GDM1 (cell line): ENCODE measurements around the gene CYP2C19.
"Not testable (repeated sequence)": the region's sequence is repeated elsewhere in the genome, so short reads cannot be mapped to it uniquely, and the experiment has no call there.

Experiments used
- DNase-seq: peaks from one replicate; lab custom pipeline; 2025; lab: John Stamatoyannopoulos, UW

The CYP2C19 gene

GRCh38 chr10:94762393-94762792 is at the start of gene CYP2C19:
CYP2C19 (plus strand) TSS chr10:94762681; CDS start chr10:94762706, 25 bp downstream.
- DNase-seq: no peak

- no peak for DNase-seq
These were observed 36.6 kb upstream of the CYP2C19 start for GRCh38 chr10:94725871-94726270.

- DNase-seq: no peak
These were observed 27.3 kb upstream of the CYP2C19 start for GRCh38 chr10:94735197-94735596.

GRCh38 chr10:94738588-94738987 is 23.9 kb upstream of the CYP2C19 start:
- no peak for DNase-seq

GRCh38 chr10:94747137-94747536 is 15.3 kb upstream of the CYP2C19 start:
- DNase-seq: no peak

GRCh38 chr10:94747838-94748237 is 14.6 kb upstream of the CYP2C19 start:
- DNase-seq: no peak

GRCh38 chr10:94757916-94758315 is 4.6 kb upstream of the CYP2C19 start:
- DNase-seq: no peak

GRCh38 chr10:94760586-94761178 is 1.8 kb upstream of the CYP2C19 start:
- DNase-seq: no peak

- not testable (repeated sequence) for DNase-seq
These were observed 12.9 kb downstream of the CYP2C19 start for GRCh38 chr10:94775425-94775824.

- DNase-seq: no peak
These were observed 15.5 kb downstream of the CYP2C19 start for GRCh38 chr10:94777886-94778458.

- DNase-seq: no peak
These were observed 18.4 kb downstream of the CYP2C19 start for GRCh38 chr10:94780844-94781243.

GRCh38 chr10:94784256-94784655 is 21.8 kb downstream of the CYP2C19 start:
- no peak for DNase-seq

- DNase-seq: no peak
These were observed 22.7 kb downstream of the CYP2C19 start for GRCh38 chr10:94785211-94785610.

GRCh38 chr10:94800551-94800950 is 38.1 kb downstream of the CYP2C19 start:
- not testable (repeated sequence) for DNase-seq

- DNase-seq: no peak
These were observed 40.8 kb downstream of the CYP2C19 start for GRCh38 chr10:94803307-94803706.

- DNase-seq: not testable (repeated sequence)
These were observed 67.5 kb downstream of the CYP2C19 start for GRCh38 chr10:94830025-94830424.

GRCh38 chr10:94846204-94846603 is 83.7 kb downstream of the CYP2C19 start:
- no peak for DNase-seq

- DNase-seq: no peak
These were observed 88.3 kb downstream of the CYP2C19 start for GRCh38 chr10:94850766-94851165.

- DNase-seq: no peak
These were observed 88.8 kb downstream of the CYP2C19 start for GRCh38 chr10:94851263-94851662.

- DNase-seq: no peak
These were observed 90.0 kb downstream of the CYP2C19 start for GRCh38 chr10:94852438-94852837.

GRCh38 chr10:94853065-94853464 is 90.6 kb downstream of the CYP2C19 start:
- no peak for DNase-seq

GRCh38 chr10:94858005-94858404 is 95.5 kb downstream of the CYP2C19 start:
- no peak for DNase-seq

GRCh38 chr10:94859086-94859485 is 96.6 kb downstream of the CYP2C19 start:
- no peak for DNase-seq

- no peak for DNase-seq
These were observed 116.2 kb downstream of the CYP2C19 start for GRCh38 chr10:94878649-94879048.
